Measurements from ENCODE around the gene PRUNE2.
A peak's percentile ranks its signal among the peaks of the same experiment; 100 is the strongest.

The PRUNE2 gene

GRCh38 chr9:76882686-76883085 is 23.2 kb downstream of the PRUNE2 start:
- H3K27ac ChIP-seq = peak overlapping the region; percentile 13
- no peak for TF ChIP-seq CTCF (conservative IDR thresholded peaks at IDR 0.05)

DNA sequence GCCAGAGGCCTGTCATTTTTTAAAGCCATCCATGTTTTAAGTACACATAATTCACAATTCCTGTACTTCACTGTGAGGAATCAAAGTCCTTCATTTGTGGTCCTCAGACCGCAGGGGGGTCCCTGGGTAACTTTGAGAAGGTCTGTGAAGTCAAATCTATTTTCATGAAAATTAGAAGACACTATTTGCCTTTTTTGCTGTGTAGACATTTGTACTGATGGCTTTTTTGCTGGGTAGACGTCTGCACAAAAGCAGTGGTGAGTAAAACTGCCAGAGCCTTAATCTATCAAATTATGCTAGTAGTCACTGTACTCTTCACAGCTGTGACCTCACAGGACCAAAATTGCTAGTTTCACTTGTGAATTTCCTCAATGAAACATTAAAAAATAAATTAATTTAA is 25.7 kb downstream of the PRUNE2 start:
- no peak for TF ChIP-seq CTCF (conservative IDR thresholded peaks at IDR 0.05)
- peak overlapping the region; percentile 74 for H3K27ac ChIP-seq

GRCh38 chr9:76878933-76879332 is 27.0 kb downstream of the PRUNE2 start:
- peak overlapping the region; percentile 74 for H3K27ac ChIP-seq
- no peak for TF ChIP-seq CTCF (conservative IDR thresholded peaks at IDR 0.05)

DNA sequence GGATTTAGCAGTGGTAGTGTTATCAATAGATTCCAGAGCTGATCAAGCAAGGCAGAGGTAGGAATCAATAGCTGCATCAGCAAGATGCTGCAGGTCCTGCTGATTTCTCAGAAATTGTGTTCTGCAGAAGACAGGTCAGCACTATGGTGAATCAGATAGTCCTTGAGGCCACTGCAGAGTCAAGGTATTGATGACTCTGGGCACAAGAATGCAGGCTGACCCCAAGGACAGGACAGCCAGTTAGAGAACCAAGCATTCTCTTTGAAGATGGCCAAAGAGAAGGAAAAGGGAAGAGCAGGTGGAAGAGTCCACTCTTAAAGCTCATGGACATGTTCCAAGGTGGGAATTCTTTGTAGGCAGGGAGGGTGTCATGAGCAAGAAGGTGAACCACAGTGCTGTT is 28.0 kb downstream of the PRUNE2 start:
- H3K27ac ChIP-seq = peak overlapping the region; percentile 74
- TF ChIP-seq CTCF (conservative IDR thresholded peaks at IDR 0.05) = no peak

DNA sequence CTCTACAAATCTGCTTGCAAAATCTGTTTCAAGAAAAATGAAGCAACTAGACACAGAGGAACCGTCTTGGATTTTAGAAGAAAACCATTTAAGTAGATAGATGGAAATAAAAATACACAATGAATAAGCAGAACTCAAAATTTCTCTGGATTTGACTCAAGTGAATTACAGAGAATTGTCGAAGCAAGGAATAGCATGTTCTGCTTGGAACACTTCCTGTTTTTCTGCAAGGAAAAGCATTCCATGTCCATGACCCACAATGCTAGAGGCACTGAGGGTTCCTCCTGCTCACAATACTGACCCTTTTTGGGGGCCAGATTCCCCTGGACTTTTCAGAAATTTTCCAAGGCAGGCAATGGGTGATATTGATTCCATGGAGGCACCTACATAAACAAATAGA is 29.8 kb downstream of the PRUNE2 start:
- no peak for TF ChIP-seq CTCF (conservative IDR thresholded peaks at IDR 0.05)
- no peak overlapping the region for H3K27ac ChIP-seq

GRCh38 chr9:76873821-76874220 is 32.1 kb downstream of the PRUNE2 start:
- TF ChIP-seq CTCF (conservative IDR thresholded peaks at IDR 0.05) = no peak
- H3K27ac ChIP-seq = no peak overlapping the region

GRCh38 chr9:76873056-76873792 is 32.7 kb downstream of the PRUNE2 start:
- H3K27ac ChIP-seq = no peak overlapping the region
- no peak for TF ChIP-seq CTCF (conservative IDR thresholded peaks at IDR 0.05)

All from VCaP (cell line).